NCI-H748 (cell line): ENCODE data around the gene TMEM254.
"Not testable (repeated sequence)": the region's sequence is repeated elsewhere in the genome, so short reads cannot be mapped to it uniquely, and the experiment has no call there.

ENCODE experiments used
- DNase-seq: peaks from one replicate; lab custom pipeline; 2025; ENCODE audit not compliant: unreplicated experiment; lab: John Stamatoyannopoulos, UW

TMEM254 gene

DNA sequence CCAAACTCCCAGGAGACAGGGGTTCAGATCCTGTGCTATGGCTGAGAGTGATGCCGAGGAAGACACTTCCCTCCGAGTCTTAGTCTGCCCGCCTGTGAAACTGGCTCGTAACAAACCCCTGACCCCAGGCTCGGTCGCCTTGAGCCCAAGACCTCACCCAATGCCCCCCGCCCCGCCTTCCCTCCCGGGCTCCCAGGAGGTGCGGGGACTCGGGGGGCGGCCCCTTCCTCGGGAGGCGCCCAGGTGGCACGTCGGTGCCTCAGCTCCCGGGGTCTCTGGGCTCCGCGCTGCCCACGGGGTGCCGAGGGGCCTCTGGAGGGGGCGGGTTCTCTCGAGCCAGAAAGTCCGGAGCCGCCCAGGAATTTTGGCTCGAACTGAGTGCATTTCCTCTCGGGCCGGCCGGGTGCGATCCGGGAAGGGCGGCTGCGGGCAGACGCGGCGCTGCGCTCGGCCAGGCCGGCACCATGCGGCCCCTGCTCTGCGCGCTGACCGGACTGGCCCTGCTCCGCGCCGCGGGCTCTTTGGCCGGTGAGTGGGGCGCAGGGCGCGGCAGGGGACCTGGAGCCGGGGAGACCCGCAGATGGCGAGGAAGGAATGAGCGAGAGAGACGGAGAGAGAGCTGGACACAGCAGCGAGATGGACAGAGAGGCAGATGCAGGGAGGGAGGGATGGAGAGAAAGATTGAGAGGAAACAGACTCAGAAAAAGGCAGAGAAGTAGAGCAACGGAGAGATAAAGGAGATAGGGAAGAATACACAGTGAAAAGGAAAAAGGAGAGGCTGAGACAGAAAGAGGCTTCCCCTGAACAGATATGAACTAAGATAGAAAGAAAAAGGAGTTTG is 54.1 kb downstream of the TMEM254 start, which contains the start of gene PLAC9:
Gene PLAC9, plus strand, starts transcription at position 432 of the 841 bp plus-strand sequence. Its CDS starts 33 bp downstream, at position 465.
- peak; percentile 8 for DNase-seq

DNA sequence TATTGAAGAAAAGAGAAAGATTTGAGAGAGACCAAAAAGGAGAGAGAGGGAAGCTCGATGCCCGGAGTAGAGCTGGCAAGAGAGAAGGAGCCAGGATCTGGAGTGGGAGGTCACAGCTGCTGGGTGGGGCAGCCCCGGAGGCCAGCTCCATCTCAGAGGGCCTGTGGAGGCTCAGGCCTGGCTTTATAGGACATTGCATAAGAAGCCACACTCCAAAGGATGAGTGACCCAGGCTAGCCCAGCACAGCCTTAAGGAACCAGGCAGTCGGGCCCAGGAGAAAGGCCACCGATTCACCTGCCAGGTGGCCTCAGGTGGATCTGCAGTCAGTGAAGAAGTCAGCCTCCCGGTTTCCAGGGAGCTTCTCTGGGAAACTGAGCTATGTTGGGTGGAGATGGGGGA is 54.7 kb downstream of the TMEM254 start:
- DNase-seq: no peak

DNA sequence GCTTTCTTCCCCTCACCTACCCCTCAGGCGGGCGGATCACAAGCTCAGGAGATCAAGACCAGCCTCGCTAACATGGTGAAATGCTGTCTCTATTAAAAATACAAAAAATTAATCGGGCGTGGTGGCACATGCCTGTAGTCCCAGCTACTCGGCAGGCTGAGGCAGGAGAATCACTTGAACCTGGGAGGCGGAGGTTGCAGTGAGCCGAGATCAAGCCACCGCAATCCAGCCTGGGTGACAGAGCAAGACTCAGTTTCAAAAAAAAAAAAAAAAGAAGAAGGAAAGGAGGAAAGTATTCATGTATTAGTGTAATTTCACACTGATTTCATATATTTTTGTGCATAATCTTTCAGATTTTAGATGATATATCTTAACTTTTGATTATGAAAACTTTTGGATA is 55.2 kb downstream of the TMEM254 start:
- DNase-seq: not testable (repeated sequence)

DNA sequence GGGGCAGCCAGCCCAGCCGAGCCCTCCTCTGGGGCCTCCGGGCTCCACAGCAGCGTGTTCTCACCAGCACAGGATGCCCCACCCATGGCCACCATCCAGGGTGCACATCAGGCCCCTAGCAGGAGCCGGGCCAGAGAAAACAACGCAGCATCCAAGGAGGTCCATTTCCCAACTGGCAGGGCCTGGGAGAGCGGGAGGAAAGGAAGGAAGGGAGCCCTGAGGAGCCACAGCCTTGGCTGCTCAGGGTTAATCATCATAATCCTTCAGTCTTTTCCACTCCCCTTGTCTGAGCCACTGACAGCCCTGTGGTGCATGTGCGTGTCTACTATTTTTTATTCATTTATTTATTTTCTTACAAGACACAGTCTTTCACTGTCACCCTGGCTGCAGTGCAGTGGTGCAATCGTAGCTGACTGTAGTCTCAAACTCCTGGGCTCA is 57.7 kb downstream of the TMEM254 start:
- no peak for DNase-seq

DNA sequence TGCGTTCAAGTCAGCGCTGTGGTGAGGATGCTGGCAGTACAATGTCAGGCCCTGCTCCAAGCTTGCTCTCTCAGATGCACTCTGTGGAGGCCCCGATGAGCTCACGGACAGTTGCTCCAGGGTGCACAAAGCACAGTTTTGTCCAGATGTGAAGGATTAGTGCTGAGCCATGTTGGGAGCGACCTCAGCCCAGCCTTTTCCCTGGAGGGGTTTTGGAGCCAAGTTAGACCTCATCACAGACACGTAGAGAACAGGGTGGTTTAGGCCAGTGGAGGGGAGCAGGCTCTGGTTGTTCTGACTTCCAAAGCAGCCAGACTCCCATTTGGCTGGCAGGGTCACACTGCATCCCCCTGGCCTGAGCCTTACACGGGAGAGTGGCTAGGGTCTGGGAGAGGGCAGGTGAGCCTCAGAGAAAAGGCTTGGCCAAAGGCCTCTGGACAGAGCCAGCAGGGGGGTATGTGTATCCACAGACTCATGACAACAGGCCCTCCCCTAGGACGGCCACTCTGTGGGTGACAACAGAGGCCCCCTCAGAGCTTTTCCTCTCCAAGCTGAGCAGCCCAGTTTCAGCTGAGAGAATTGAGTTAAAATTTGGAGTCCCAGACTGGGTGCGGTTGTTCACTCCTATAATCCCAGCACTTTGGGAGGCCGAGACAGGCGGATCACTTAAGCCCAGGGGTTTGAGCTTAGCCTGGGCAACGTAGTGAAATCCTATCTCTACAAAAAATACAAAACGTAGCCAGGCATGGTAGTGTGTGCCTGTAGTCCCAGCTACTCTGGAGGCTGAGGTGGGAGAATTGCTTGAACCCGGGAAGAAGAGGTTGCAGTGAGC is 58.8 kb downstream of the TMEM254 start:
- no peak for DNase-seq

DNA sequence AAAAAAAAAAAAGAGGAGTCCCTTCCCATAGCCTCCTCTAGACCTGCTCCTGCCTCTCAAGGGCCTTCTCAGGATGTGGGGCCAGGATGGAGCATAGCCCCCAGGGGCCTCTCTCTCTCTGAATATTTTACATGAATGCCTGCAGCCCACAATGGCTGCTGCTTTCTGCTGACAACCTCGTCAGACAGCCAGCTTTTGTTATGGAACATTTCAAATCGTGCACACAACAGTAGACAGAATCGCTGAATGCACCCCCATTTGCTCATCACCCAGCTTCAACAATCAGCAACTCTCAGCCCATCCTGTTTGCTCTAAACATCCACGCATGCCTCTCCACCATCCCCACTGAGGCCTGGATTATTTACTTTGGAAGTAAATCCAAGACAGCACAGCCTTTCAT is 59.5 kb downstream of the TMEM254 start:
- DNase-seq: no peak

DNA sequence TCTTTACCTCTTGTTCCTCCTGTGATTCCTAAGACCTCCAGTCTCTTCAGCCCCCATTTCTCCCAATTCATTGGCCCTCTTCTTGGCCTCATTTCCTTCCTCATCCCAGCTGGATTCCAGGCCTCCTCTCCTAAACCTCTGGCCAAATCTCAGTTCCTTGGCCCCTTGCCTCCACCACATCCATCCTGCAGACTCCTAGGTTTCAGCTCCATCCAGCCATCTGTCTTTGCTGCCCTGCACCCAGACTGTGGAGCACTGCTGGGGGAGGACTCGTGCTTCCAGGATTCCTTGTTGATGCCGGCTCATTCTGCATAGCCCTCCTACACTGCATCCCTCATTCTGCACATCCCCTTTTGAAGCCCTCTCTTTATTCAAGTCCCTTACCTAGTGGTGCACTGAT is 60.8 kb downstream of the TMEM254 start:
- no peak for DNase-seq

DNA sequence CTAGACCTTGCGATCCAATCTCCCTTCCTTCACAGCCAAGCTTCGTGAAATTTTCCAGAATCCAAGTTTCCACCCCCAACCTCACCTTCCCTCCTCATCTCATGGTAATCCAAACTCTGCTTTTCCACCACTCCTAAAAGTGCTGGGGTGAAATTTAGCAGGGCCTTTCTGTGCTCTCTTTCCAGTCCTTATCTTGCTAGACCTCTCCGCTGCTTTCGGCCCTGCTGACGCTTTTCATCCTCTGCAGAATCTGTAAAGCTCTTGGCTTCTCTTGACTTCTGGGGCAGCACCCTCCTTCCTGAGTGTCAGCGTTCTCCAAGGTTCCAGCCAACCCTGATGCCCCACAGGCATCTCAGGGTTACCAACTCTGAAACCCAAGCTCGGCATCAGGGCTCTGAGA is 61.8 kb downstream of the TMEM254 start:
- no peak for DNase-seq

DNA sequence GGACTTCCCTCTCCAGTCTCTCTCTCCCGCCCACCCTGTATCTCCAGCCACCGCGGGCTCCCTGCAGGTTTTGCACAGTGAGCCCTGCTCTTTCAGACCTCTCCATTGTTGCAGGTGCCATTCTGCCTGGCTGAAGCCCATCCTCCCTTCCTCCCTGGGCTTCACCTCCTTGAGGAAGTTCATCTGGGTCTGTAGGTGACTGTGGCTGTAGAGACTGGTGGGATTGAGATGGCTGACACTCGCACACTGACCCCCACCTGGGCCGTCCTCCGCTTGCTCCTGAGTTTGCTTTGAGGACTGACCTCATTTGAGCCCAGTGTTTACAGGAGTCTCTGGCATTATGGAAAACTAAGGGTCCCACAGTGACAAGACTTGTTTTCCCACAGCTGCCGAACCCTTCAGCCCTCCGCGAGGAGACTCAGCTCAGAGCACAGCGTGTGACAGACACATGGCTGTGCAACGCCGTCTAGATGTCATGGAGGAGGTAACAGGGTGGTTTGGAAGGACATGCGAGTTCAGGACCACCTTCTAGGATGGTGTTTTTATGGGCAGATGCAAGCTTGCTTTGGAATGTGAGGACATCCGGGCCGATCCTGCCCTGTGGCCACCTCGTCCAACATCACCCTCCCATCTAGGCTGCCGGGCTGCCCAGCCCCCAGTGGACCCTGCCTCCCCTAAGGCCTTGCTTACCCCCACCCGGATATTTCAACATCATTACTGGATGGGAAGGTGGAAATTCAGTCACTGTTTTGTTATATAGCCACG is 63.4 kb downstream of the TMEM254 start:
- no peak for DNase-seq
